Putamen (tissue), 1 donor: ENCODE data around the gene FGD6.
"Not testable (repeated sequence)": the region's sequence is repeated elsewhere in the genome, so short reads cannot be mapped to it uniquely, and the experiment has no call there.

Experiments
- DNase-seq: peaks from one replicate; pipeline ENCODE4 v3.0.0-alpha.2; 2016; ENCODE audit warnings: low spot score

Gene FGD6

DNA sequence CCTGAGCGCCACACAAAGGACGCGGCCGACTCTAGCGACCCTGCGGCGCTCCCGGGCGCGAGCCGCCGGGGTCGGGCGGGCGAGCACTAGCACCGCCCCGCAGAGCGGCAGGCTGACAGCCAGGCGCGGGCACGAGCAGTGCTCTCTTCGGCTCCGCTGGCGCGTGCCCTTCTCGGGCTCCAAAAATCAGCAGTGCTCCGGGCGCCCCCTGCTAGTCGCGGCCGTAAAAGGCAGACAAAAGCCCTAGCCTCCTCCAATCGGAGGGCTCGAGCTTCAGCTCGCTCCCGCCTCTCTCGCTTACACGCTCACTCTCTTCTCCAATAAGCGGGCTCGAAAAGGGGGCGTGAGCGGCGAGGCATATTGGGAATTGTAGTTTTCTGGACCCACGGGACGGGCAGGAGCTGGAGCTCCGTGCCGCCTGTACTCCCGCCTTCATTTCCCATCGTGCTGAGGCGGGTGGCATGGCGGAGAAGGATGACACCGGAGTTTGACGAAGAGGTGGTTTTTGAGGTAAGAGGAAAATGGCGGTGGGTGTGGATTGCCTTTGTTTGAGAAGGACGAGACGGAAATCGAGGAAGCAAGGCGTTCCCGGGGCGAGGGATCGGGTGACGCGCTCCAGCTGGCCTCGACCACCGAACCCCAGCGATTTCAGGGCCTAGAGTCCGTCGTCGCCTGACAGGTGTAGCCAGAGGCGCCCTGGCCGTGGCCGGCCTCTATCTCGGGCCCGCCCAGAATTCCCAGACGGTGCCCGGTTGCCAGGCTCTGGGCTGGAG is at the start of gene FGD6, which contains the start of gene VEZT:
Gene FGD6 (minus strand): TSS at position 91 of the 773 bp plus-strand sequence. CDS start 227 bp downstream, outside the sequence.
Gene VEZT (plus strand): TSS at position 431 of the 773 bp plus-strand sequence. CDS start 44 bp downstream, at position 475.
- DNase-seq: peak; percentile 100

DNA sequence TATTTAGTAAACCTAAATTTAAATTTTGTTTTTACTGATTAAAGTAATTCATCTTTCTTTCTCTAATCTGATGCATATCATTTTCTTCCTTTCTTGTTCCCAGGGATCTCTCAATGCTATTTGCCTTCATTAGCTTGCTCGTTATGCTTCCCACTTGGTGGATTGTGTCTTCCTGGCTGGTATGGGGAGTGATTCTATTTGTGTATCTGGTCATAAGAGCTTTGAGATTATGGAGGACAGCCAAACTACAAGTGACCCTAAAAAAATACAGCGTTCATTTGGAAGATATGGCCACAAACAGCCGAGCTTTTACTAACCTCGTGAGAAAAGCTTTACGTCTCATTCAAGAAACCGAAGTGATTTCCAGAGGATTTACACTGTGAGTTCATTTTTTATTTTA is 49.0 kb upstream of the FGD6 start:
- no peak for DNase-seq

DNA sequence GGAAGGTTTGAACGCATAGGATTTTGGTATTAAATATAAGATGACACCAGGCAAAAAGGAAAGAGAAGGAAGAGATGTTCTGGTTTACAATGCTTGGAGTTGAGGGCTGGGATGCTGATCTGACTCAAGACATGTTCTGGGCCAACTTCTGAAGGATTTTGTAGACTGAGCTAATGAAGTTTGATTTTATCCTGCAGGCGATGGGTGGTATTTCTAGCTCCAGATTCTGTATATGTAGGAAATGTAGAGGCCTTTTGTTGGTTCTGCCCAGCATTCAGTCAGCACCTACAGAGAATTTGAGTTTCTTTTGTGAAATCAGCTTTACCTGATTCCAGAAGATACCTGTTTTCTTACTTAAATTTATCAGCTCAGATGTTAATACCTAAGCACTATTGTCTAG is 48.5 kb upstream of the FGD6 start:
- no peak for DNase-seq

DNA sequence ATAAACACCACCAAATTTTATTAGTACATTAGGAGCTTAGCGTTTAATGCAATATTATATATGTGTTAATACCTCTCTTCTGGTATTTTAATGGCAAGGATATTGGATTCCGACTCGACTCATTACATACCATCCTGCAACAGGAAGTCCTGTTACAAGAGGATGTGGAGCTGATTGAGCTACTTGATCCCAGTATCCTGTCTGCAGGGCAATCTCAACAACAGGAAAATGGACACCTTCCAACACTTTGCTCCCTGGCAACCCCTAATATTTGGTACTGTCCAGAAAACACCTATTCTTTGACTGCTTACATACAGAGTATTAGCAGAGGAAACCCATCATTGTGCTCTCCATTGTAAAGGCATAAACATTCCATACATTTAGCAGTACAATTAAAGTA is 45.5 kb upstream of the FGD6 start:
- DNase-seq: no peak

DNA sequence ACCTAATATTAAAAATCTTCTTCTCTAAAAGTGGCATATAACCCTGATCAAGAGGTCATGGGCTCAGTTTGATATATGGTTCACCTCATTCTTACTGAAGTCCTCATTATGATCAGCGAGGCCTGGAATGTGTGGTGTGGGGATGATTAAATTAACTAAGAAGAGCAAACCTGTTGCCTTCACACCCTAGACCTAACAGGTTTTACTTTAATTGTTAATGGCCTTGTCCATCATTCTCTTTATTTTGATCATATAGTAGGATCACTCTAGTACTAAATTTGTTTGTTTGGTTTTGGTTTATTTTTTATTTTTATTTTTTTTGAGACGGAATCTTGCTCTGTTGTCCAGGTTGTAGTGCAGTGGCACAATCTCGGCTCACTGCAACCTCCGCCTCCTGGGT is 43.8 kb upstream of the FGD6 start:
- no peak for DNase-seq

DNA sequence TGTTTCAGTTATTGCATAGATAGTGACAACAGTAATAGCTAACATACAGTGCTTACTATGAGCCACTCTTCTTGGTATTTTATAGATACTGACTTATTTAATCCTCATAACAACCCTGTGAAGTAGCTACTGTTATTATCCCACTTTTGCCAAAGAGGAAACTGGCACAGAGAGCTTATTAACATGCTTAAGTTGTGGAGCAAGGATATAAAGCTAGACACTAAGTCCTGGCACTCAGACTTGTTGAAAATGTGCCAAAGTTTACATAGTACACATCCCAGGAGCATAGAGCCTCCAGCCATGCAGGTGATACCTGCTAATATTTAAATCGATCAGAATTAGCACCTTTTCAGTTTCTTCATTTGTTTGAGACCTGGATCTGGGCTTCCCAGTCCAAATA is 42.1 kb upstream of the FGD6 start:
- no peak for DNase-seq

DNA sequence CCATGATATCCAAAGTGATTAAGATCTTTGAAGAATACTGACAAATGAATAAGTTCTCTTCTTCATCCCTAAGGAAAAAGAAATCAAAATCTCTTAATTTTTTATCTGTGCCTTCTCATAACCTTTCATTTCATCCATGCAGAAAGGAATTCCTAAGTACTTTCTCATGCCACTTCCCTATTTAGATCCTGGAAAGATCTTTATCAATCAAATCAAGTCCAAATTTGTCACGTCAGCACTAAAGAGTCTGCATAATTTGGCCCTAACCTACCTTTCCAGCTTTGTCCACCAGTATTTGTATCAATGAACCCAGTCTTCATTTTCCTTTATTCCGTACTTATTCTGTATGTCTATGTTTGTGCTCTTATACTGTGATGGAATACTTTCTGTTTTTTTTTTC is 41.5 kb upstream of the FGD6 start:
- DNase-seq: no peak

DNA sequence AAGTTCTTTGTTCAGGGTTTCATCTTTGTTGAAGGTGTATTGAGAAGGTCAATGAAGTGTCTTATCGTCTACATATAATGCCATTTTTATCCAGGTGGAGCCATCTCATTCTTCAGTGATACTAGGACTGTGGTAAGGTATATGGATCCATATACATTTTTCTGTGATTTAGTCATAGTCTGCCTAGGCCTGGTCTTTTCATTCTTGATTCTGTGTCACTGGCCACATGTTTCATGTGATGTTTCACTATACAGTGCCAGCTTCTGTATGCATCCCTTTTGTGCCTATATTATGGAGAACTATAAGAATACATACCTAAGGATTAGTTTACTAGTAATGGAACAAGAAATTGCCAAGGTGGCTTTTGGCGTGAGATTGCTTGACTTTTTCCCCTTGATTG is 40.9 kb upstream of the FGD6 start:
- no peak for DNase-seq

DNA sequence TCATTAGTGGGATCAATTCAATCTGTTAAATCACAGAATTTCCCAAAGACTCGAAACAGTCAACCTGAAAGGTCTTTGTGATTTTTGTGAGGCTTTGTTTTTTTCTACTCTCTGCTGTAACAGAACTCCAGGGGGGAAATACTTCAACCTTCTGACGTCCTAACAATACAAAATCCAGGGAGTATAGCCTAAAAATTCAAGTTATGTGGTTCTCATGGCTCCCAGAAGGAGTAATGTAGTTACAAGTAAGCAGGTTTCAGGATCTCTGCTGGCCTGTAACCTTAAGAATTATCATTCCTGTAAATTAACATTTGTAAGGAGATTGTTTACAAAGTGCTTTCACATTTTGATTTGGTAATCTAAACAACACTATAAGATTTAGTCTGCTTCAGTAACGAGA is 40.3 kb upstream of the FGD6 start:
- DNase-seq: no peak

DNA sequence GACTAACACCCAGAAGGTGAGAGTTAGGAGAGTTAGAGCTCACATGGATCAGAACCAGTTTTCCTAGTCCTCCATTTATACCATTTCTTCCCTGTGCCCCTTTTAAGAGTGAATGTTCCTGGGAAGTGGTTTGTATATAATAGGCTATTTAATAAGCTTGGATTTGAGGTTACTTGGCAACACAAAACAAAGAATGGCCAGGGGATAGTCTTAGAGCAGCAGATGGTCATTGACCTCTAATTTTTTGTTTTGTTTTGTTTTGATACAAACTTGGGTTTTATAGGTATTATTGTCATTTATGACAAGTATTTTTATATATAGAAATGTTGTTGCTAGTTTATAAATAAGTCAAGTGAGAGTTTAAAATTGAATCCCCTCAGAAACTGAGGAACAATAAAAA is 36.1 kb upstream of the FGD6 start:
- no peak for DNase-seq

DNA sequence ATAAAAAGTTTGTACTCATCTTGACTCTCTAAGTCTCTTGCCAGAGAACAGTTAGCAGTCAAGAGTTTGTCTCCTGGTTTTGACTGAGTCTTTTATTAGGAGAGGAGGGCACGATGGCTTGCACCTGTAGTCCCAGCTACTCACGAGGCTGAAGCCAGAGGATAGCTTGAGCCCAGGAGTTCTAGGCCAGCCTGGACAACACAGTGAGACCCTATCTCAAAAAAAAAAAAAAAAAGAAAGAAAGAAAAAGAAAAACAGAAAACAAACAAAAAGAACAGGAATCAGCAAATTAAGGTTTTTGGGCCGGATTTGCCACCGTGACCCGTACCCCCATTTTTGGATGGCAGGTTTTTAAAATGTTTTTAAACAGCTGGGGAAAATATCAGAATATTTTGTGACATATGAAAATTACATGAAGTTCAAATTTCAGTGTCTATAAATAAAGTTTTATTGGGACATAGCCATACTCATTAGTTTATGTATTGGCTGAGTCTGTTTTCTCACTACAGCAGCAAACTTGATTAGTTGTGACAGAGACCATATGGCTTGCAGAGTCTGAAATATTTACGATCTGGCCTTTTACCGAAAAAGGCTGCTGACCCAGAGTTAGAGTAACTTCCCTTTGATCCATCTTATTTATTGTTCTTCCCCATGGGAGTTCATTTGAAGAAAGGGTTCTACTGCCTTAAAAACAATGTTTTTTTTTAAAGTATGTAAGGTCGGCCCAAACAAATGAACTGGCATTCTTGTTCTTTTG is 31.5 kb upstream of the FGD6 start:
- DNase-seq: no peak

DNA sequence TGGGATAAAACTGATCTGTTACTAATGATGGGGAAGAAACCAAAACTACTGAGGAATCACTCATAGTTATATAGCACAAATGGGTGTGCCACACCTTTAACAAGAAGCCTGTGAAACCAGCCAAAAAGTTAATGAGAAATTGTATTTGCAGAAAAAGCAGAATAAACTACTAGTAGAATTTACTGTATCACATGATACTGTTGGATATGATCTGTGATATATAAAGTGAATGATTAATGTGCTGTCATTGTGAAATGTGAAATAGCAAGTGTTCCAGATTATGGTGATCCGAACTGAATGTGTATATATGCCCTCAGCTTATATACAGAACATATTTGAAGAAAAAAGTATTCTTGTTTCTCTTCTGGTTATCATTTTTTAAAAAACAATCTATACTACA is 30.8 kb upstream of the FGD6 start:
- no peak for DNase-seq

DNA sequence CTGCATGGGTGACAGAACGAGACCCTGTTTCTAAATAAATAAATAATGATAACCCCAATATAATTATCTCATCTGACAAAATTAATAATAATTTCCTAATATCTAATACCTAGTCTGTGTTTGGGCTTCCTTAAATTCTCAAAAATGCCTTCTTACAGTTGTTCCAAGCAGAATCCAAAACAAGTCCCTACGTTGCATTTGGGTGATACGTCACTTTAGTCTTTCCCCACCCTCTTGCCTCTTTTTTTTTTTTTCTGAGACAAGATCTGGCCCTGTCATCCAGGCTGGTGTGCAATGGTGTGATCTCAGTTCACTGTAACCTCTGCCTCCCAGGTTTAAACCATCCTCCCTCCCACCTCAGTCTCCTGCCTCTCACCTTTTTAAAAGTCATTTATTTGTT is 27.1 kb upstream of the FGD6 start:
- DNase-seq: no peak

DNA sequence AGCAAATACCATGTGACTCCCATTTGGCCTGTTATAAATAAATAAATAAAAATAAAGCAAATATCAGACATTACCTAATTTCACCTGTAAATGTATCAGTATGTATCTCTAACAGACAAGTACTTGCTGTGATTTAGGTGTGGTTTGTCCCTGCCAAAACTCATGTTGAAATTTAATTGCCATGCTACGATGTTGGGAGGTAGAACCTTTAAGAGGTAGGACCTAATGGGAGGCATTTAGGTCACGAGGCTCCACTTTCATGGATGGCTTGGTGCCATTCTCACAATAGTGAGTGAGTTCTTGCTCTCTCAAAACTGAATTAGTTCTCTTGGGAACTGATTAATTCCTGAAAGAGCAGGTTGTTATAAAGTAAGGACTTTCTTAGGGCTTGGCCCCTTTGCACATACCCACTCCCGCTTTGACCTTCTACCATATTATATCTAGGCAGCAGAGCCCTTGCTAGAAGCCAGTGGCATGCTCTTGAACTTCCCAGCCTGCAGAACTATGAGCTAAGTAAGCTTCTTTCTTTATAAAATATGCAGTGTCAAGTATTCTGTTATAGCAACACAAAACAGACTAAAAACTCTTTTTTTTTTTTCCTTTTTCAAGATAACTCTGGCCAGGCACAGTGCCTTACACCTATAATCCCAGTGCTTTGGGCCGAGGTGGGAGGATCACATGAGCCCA is 26.4 kb upstream of the FGD6 start:
- no peak for DNase-seq

DNA sequence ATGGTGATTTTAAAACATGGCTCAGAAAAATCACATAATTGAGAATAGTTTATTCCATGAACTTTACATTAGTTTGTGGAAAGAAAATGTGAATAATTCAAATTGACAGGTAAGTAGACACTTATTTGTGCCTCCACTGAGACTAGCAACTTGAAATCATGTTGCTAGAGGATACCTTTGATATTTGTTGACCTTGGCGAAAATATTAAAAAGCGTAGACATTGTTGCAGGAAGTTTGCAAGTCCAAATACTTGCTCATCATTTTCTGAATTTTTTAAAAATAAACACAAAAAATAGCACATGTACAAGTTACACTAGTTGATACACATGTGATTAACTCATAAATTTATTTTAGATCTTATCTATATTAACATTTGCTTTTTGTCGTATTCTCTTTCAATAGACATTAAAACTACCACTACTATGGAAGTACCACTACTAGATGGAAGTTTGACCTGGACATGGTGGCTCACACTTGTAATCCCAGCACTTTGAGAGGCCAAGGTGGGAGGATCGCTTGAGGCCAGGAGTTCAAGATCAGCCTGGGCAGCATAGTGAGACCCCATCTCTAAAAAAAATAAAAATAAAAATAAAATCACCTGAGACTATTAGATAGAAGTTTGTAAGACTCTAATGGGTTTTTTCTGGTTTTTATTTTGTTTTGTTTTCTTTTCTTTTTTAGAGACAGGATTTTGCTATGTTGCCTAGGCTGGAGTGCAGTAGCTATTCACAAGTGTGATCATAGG is 24.7 kb upstream of the FGD6 start:
- no peak for DNase-seq

DNA sequence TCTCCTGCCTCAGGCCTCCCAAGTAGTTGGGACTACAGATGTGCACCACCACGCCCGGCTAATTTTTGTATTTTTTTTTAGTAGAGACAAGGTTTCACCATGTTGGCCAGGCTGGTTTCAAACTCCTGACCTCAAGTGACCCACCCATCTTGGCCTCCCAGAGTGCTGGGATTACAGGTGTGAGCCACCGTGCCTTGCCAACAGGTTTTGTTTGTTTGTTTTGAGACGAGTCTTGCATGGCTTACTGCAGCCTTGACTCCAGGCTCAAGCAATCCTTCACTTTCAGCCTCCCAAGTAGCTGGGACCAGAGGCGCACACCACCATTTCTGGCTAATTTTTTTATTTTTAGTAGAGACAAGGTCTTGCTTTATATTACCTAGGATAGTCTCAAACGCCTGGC is 23.9 kb upstream of the FGD6 start:
- not testable (repeated sequence) for DNase-seq

DNA sequence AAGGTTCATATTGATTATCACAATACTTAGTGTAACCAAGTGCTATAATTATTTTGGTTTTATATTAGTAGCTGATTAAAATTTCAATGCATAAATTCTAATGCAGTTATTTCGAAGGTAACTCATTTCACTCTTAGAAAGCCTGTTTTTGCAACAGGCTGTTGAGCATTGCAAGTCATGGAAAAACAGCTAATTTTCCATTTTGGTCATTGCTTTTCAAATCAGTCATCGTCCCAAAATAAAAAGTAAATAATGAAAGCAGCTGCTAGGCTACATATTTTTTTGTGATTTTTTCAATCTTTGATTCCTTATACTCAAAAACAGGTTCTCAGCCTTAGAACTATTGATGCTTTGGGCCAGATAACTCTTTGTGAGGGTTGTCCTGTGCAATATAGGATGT is 23.3 kb upstream of the FGD6 start:
- DNase-seq: no peak

DNA sequence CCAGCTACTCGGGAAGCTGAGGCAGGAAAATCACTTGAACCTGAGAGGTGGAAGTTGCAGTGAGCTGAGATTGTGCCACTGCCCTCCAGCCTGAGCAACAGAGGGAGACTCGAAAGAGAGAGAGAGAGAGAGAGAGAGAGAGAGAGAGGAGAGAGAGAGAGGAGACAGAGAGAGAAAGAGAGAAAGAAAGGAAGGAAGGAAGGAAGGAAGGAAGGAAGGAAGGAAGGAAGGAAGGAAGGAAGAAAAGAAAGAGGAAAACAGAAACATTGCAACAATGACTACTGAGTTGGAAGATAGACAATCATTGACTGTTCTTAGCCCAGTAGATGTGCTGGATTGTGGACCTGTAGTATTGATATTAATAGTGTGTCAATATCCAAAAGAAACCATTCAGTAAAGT is 22.6 kb upstream of the FGD6 start:
- DNase-seq: not testable (repeated sequence)

DNA sequence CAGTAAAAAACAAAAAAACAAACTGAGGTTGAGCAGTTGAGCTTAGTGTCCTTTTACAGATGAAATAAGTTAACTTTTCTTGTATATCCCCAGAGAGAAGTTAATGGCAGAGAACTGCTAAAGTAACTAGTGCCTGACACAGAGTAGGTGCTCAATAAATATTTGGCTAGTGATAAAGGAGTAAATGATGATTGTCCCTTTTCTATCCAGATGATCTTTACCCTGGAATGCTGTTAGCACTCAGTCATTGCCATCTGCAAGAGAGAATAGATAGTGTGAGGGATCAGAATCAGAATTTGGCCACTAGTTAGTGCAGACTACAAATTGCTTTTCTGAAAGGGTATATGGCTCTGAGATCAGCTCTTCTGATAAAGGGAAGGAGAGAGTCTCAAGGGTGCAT is 21.9 kb upstream of the FGD6 start:
- DNase-seq: no peak

DNA sequence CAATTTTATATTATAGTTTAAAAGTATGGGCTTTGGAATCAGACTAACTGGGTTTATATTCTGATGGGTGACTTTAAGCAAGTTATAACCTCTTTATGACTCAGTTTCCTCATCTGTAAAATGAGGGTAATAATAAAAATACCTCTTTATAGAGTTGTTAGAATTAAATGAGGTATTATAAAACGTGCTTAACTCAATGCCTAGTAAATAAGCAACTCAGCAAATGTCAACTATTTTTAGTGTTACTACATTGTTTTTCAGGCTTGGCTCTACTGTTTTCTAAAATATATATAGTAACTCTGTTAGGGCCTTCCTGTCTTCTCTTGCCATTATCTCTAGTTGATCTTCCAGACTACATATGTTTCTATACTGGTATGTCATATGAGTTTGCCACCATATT is 20.9 kb upstream of the FGD6 start:
- no peak for DNase-seq

DNA sequence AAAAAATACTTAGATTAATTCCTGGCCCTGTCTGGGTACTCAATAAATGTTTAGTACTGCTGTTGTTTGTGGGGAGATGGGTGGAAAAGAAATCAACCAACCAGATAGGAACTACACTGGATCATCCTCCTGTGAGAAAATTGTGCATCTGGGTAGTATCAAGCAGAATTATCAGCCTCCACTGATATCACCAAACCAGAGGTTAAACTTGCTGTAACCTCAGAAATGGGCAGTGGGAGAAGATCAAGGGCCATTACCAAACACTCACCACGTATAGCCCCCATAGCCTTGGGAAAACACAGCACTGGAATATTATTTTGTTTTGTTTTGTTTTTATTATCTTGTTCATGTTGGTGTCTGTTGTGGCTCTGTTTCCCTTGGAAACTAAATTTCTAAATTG is 20.0 kb upstream of the FGD6 start:
- DNase-seq: no peak

DNA sequence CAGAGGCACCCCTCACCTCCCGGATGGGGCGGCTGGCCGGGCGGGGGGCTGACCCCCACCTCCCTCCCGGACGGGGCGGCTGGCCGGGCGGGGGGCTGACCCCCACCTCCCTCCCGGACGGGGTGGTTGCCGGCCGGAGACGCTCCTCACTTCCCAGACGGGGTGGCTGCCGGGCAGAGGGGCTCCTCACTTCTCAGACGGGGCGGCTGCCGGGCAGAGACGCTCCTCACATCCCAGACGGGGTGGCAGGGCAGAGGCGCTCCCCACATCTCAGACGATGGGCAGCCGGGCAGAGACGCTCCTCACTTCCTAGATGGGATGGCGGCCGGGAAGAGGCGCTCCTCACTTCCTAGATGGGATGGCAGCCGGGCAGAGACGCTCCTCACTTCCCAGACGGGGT is 18.4 kb upstream of the FGD6 start:
- not testable (repeated sequence) for DNase-seq
